BJ (cell line): ENCODE measurements around the gene OR7G2. TPM values are rescaled to one million over a fixed set of nuclear protein-coding genes. Genes with fewer than 3 reads are reported as not detected.
"Not testable (repeated sequence)": the region's sequence is repeated elsewhere in the genome, so short reads cannot be mapped to it uniquely, and the experiment has no call there.

Source experiments
- CTCF ChIA-PET: fragments of 350-600 bp; formaldehyde crosslinking; extraction: SDS; loops from one replicate; lab custom pipeline; 2021; ENCODE audit warnings: antibody characterized with exemption, inconsistent platforms; lab: Yijun Ruan, JAX
- POLR2A ChIA-PET: fragments of 300-600 bp; sonication (Branson Sonifier 250); formaldehyde crosslinking; extraction: SDS; loops from one replicate; lab custom pipeline; 2021; ENCODE audit warnings: antibody characterized with exemption; lab: Charles Lee
- DNase-seq: peaks from one replicate; pipeline ENCODE4 v3.0.0-alpha.2; 2011; ENCODE audit warnings: low read depth
- H3K27me3 ChIP-seq: 2 replicates; pipeline ENCODE4 v1.6.0; 2011; ENCODE audit warnings: low read length; ENCODE audit not compliant: control insufficient read depth, insufficient read depth
- H3K36me3 ChIP-seq: 2 replicates; pipeline ENCODE4 v1.5.1; 2011; ENCODE audit warnings: low read length; ENCODE audit not compliant: control insufficient read depth, insufficient read depth
- H3K4me3 ChIP-seq: 2 replicates; pipeline ENCODE4 v1.5.1; 2011; ENCODE audit warnings: low read depth, mild to moderate bottlenecking, control low read depth, low read length
- polyA plus RNA-seq: library from polyadenylated mRNA; depleted of rRNA; stranded (reverse); fragments of >200 nt; gene quantifications from 2 replicates; pipeline ENCODE4 v1.2.3, GENCODE V29; 2011
- TF ChIP-seq, protein P1 (sequence below): IDR thresholded peaks from 2 replicates; pipeline ENCODE4 v1.5.1; 2011; ENCODE audit warnings: low read depth, mild to moderate bottlenecking, control low read depth, inconsistent platforms, low read length, moderate library complexity; ENCODE audit not compliant: insufficient read depth

Gene OR7G2
- polyA plus RNA-seq, 1 experiment, result not detected

DNA sequence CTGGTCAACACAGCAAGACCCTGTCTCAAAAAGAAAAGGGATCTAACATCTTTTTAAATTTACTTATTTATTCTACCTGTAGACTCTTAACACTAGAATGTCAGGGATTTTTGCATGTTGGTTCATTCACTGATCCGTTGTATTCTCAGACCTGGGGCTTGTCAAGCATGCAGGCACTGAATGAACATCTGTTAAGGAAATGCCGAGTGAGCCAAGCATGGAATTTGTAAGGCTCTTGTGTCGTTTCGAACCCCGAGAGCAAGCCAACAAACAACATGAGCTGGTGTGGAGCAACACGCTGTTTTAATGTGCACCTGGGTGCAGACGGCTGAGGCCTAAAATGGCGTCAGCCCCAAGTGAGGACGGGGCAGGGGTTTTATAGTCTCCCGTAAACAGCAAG, 30.4 kb downstream of the OR7G2 start:
- H3K27me3 ChIP-seq, result no peaks in the 10 kb centered on the region
- POLR2A ChIA-PET, result no interaction called here
- TF ChIP-seq, protein P1, sequence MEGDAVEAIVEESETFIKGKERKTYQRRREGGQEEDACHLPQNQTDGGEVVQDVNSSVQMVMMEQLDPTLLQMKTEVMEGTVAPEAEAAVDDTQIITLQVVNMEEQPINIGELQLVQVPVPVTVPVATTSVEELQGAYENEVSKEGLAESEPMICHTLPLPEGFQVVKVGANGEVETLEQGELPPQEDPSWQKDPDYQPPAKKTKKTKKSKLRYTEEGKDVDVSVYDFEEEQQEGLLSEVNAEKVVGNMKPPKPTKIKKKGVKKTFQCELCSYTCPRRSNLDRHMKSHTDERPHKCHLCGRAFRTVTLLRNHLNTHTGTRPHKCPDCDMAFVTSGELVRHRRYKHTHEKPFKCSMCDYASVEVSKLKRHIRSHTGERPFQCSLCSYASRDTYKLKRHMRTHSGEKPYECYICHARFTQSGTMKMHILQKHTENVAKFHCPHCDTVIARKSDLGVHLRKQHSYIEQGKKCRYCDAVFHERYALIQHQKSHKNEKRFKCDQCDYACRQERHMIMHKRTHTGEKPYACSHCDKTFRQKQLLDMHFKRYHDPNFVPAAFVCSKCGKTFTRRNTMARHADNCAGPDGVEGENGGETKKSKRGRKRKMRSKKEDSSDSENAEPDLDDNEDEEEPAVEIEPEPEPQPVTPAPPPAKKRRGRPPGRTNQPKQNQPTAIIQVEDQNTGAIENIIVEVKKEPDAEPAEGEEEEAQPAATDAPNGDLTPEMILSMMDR, result no peak

DNA sequence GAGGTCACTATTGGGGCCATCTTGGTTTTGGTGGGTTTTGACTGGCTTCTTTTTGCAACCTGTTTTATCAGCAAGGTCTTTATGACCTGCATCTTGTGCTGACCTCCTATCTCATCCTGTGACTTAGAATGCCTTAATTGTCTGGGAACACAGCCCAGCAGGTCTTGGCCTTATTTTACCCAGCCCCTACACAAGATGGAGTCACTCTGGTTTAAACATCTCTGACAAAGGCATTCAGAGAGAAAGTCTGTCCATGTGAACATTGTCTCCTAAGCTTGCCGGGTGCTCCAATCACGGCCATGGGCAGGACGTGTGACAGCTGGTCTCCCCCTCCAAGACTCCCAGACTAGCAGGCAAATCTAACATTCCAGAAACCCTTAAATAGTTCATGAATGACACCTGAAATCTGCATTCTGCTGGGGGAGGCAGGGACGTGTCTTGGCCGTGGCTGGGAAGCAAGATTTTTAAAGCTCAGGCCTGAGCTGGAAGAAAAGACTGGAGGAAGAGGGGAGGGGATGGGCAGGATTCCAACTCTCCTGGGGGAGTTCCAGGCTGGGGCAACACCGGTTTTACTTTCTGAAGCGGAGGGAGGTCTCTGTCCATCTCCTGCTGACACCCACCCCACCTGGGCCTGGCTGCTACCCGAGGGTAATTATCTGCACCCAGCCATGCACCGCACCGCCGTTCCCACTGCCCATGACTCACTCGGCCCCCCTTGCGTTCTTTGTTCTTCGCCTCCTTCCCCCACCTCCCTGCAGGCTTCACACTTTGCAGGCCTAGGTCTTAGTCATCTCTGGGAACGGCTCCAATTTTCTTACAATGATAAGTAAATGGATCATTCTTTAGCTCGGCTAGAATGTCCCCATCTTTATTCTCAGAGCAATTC, 32.0 kb downstream of the OR7G2 start:
- TF ChIP-seq, protein P1, result no peak

More for the DNA sequence above, 30.4 kb downstream of the OR7G2 start:
- Histone ChIP-seq H3K36me3 (no peaks in the 10 kb centered on the region), H3K4me3 (no peak overlapping the region)
- CTCF ChIA-PET, result no interaction called here
- no peak for DNase-seq

DNA sequence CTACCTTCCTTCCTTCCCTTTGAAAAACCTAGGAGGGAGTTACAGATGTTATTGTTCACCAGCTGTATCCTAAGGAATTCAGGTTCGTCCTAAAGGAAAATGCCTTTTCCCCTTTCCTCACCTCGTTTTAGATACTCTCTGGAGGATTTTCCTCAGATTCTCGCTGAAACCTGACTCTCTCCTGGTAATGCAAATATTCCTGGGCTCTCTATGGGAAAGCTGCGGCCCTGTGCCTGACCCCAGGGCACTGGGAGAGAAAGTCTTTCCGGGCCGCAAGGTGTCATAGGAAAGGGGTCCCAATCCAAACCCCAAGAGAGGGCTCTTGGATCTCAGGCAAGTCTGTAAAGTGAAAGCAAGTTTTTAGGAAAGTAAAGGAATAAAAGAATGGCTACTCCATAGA, 33.5 kb downstream of the OR7G2 start:
- no peak for DNase-seq
- POLR2A ChIA-PET, result no interaction called here
- Histone ChIP-seq H3K36me3 (no peaks in the 10 kb centered on the region), H3K27me3 (no peaks in the 10 kb centered on the region), H3K4me3 (no peak overlapping the region)
- CTCF ChIA-PET, result no interaction called here
- TF ChIP-seq, protein P1, result no peak

More for the DNA sequence above, 32.0 kb downstream of the OR7G2 start:
- H3K4me3 ChIP-seq, result no peak overlapping the region
- DNase-seq, result peak; percentile 3
- no peaks in the 10 kb centered on the region for H3K36me3 ChIP-seq
- H3K27me3 ChIP-seq, result no peaks in the 10 kb centered on the region
- ChIA-PET POLR2A (no interaction called here), CTCF (no interaction called here)

DNA sequence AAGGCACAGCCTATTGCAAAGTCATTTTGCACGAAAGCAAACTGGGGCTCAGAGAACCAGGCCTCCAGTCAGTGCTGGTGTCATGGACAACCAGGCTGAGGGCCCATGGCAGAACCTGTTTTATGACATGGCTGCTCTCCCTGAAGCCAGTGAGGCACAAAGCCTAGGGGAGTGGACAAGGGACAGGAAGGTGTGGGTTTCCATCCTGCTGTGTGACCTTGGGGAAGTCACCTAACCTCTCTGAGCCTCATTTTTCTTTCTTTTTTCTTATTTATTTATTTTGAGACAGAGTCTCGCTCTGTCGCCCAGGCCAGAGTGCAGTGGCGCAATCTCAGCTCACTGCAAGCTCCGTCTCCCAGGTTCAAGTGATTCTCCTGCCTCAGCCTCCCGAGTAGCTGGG, 35.6 kb downstream of the OR7G2 start:
- POLR2A ChIA-PET, H3K4me3 ChIP-seq, H3K27me3 ChIP-seq, H3K36me3 ChIP-seq, CTCF ChIA-PET, DNase-seq: not testable (repeated sequence)

DNA sequence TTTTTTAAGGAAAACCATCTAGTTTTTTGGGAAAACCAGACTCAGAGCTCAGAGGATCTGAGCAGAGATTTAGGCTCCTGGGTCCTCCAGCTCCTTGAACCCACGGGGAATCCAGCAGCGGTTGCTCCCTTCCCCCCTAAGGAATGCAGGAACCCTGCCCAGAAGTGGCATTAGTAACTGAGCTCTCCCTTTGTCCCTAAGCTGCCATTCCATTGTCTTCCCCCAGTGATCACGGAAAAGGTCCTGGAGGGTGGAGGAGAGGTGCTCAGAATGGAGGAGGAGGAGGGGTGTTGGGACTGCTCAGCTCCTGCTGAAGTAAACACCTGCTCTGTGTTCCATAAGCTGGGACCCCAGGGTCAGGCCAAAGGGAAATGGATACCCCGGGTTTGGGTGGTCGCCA, 37.2 kb downstream of the OR7G2 start:
- no peak for DNase-seq
- Histone ChIP-seq H3K27me3 (no peaks in the 10 kb centered on the region), H3K4me3 (no peak overlapping the region), H3K36me3 (no peaks in the 10 kb centered on the region)
- ChIA-PET CTCF (no interaction called here), POLR2A (no interaction called here)
- TF ChIP-seq, protein P1, result no peak
